Stimulated activated CD4-positive, alpha-beta T cell treated with anti-CD3 and anti-CD28 coated beads, Interleukin-15, amount 100 ng/mL, for 24 hours (primary cell): Measurements from ENCODE around the gene PRPH.

Experiments used
- DNase-seq: peaks from one replicate; pipeline ENCODE4 v3.0.0-alpha.2; 2020

Gene PRPH

DNA sequence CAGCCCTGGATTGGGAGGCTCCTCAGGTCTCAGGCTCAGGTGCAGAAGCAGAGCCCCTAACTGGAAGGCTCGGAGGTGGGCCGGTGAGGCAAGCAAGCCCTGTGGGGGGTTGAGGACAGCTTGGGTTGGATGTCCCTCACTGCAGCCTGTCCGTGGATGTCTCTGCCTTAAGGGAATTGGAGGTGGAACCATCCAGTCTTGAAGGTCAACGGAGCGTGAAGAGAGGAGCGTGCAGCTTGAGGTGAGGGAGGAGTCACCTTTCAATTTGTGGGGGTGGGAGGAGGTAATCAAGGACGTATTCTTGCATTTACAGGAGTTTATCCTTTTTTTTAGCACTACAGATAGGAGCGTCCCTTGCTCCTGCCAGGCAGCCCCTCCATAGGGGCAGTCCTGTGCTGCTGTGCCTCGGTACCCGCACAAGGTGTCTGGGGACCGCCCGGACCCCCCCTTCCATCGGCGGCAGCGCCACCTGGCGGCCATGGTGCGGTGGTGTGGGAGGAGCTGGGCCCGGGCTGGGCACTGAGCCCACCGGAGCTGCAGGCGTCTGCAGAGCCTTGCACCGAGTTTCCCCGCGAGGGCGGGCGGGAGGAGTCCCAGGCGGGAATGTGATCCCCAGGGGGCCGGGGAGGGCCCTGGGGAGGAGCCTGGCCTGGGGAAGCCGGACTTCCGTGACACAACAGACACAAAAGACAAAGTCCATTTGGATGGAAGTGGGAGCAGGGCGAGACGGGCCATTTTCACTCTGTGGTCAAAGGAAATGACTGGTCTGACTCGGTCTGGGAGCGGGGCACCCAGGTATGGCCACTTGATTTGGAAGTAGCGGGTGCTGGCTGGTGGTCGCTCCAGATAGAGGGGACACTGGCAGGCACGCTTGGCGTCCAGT is 52.6 kb downstream of the PRPH start:
- DNase-seq: peak; percentile 81
